Subcutaneous abdominal adipose tissue (tissue), 5 donors: ENCODE measurements around the gene PRSS33.

Experiments used
- H3K27ac ChIP-seq: one replicate; pipeline ENCODE4 v1.7.0; 2013; ENCODE audit warnings: low read depth, mild to moderate bottlenecking, inconsistent platforms, low read length, moderate library complexity
- H3K27me3 ChIP-seq, 5 donors: one replicate each; pipeline ENCODE4 v1.7.0; 2013; ENCODE audit warnings: low read length in 5 of 5, inconsistent platforms in 1 of 5; ENCODE audit not compliant: control insufficient read depth in 5 of 5, insufficient read depth in 4 of 5
- H3K36me3 ChIP-seq, 5 donors: one replicate each; pipeline ENCODE4 v1.7.0; 2013; ENCODE audit warnings: low read length in 5 of 5; ENCODE audit not compliant: control insufficient read depth in 5 of 5, insufficient read depth in 5 of 5
- H3K4me1 ChIP-seq, 5 donors: one replicate each; pipeline ENCODE4 v1.7.0; 2013; ENCODE audit warnings: low read length in 5 of 5, mild to moderate bottlenecking in 3 of 5, moderate library complexity in 1 of 5; ENCODE audit not compliant: control insufficient read depth in 5 of 5, insufficient read depth in 5 of 5
- H3K4me3 ChIP-seq, 5 donors: one replicate each; pipeline ENCODE4 v1.7.0; 2013; ENCODE audit warnings: low read length in 5 of 5, low read depth in 1 of 5
- H3K9ac ChIP-seq, 5 donors: one replicate each; pipeline ENCODE4 v1.7.0; 2013; ENCODE audit warnings: low read length in 5 of 5, mild to moderate bottlenecking in 4 of 5, moderate library complexity in 3 of 5
- H3K9me3 ChIP-seq, 5 donors: one replicate each; pipeline ENCODE4 v1.7.0; 2013; ENCODE audit warnings: low read length in 5 of 5; ENCODE audit not compliant: control insufficient read depth in 5 of 5
- donor health status: healthy.
- donor health status: healthy.
- donor health status: healthy.
- donor health status: healthy.
- donor health status: healthy.

The PRSS33 gene

GRCh38 chr16:2828521-2828840 lies 41.1 kb upstream of the PRSS33 start:
- Histone ChIP-seq H3K27ac (no peak overlapping the region), H3K36me3 (no peaks in the 10 kb centered on the region), H3K4me1 (peaks cover 0 to 8% (median 0%) of the 10 kb centered on the region in 5 donors), H3K9me3 (no peaks in the 10 kb centered on the region), H3K9ac (no peak overlapping the region), H3K27me3 (peaks cover 13 to 35% (median 32%) of the 10 kb centered on the region in 5 donors), H3K4me3 (no peak overlapping the region)

DNA sequence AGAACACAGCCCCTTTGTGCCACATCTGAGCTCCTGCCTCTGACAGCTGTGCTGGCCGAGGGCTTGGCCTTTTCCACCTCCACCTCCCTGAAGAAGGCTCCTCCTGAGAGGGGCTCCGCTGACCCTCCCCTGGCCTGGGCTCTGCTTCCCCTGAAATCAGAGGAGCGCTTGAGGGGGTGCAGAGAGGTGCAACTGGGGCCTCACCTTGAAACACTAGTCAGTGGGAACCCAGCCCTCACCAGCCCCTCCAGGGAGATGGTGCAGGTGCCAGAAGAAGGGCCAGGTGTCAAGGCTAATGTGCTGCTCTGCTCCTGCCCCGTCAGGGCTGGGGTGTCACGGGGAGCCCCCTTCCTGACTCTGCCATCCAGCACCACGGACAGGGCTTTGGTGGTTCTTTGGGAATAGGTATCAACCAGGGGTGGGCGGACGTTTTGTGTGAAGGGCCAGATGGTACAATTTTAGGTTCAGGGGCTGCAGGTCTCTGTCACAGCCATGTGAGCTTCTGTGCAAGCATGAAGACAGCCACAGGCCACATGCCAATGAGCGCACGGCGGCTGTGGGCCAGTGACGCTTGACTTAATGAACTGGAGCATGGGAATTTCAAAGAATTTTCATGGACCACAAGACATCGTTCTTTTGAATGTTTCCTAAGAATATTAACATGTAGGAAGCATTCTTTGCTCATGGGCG lies 40.6 kb upstream of the PRSS33 start:
- no peak overlapping the region for H3K27ac ChIP-seq
- no peaks in the 10 kb centered on the region for H3K9me3 ChIP-seq
- peaks cover 13 to 35% (median 32%) of the 10 kb centered on the region in 5 donors for H3K27me3 ChIP-seq
- H3K36me3 ChIP-seq, result no peaks in the 10 kb centered on the region
- no peak overlapping the region for H3K4me3 ChIP-seq
- H3K9ac ChIP-seq, result no peak overlapping the region
- H3K4me1 ChIP-seq, result peaks cover 0 to 8% (median 0%) of the 10 kb centered on the region in 5 donors

DNA sequence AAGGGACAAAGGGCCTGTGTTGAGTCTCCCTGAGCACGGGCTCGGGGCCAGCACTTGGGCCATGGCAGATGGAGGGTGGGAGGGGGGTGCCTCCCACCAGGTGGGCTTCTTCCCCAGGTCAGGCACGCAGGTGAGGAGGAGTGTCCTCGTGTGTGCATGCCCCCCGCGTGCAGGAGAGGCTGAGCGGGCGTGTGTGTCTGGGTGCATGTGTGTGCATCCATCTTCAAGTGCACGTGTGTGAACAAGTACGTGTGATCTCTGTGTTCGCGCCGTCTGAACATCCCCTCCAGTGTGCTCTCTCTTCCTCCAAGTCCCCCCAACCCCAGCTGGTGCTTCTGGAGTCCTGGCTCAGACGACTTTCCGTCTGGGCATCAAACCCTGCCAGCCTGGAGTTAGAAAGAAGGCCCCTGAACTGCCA lies 40.0 kb upstream of the PRSS33 start:
- H3K4me1 ChIP-seq, result peaks cover 0 to 8% (median 0%) of the 10 kb centered on the region in 5 donors
- no peak overlapping the region for H3K27ac ChIP-seq
- H3K9me3 ChIP-seq, result no peaks in the 10 kb centered on the region
- no peak overlapping the region for H3K9ac ChIP-seq
- H3K4me3 ChIP-seq, result no peak overlapping the region
- no peaks in the 10 kb centered on the region for H3K36me3 ChIP-seq
- peaks cover 12 to 33% (median 29%) of the 10 kb centered on the region in 5 donors for H3K27me3 ChIP-seq

DNA sequence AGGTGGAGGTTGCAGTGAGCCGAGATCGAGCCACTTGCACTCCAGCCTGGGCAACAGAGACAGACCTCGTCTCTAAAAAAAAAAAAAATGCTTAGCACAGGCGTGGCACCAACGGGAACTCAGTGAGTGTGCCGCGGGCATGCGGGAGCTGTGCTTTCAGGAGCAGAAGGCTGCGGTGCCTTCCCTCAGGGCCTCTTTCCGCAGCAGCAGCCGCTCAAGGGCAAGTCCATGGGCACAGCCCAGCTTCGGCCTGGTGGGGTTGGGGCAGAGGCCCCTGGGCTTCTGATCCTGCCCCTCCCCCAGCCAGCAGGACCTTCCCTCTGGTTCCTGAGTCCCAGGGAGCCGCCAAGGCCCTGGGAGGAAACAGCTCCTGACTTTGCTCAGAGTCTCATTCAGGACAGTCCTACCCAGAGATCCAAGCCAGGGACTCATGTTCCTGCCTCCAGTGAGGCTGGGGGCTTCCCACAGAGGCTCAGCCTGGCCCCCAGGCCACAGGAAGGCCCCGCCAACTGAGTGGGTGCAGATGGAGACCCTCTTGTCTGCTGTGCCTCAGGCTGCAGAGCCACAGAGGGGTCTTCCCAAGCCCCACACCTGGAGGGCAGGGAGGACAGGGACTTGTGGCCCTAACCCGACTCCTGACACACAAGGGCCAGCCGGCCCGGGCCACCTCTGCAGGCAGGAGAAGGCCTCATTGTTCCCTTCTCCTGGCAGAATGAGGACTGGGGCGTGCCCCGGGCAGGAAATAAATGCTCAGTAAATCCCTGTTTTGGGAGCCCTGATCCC lies 39.4 kb upstream of the PRSS33 start:
- Histone ChIP-seq H3K27me3 (peaks cover 7 to 28% (median 24%) of the 10 kb centered on the region in 5 donors), H3K4me3 (no peak overlapping the region), H3K27ac (no peak overlapping the region), H3K36me3 (no peaks in the 10 kb centered on the region), H3K9me3 (no peaks in the 10 kb centered on the region), H3K9ac (no peak overlapping the region), H3K4me1 (peaks cover 0 to 8% (median 0%) of the 10 kb centered on the region in 5 donors)

- peaks cover 0 to 8% (median 0%) of the 10 kb centered on the region in 5 donors for H3K4me1 ChIP-seq
- no peaks in the 10 kb centered on the region for H3K9me3 ChIP-seq
- no peaks in the 10 kb centered on the region for H3K36me3 ChIP-seq
- H3K27ac ChIP-seq, result no peak overlapping the region
- H3K27me3 ChIP-seq, result peaks cover 7 to 27% (median 23%) of the 10 kb centered on the region in 5 donors
- H3K9ac ChIP-seq, result no peak overlapping the region
- H3K4me3 ChIP-seq, result no peak overlapping the region
These were observed 38.5 kb upstream of the PRSS33 start for GRCh38 chr16:2825906-2826305.

- Histone ChIP-seq H3K9ac (no peak overlapping the region), H3K27ac (no peak overlapping the region), H3K4me3 (no peak overlapping the region), H3K9me3 (no peaks in the 10 kb centered on the region), H3K27me3 (peaks cover 10 to 32% (median 24%) of the 10 kb centered on the region in 5 donors), H3K4me1 (peaks cover 0 to 8% (median 0%) of the 10 kb centered on the region in 5 donors), H3K36me3 (no peaks in the 10 kb centered on the region)
These were observed 37.8 kb upstream of the PRSS33 start for GRCh38 chr16:2825049-2825742.

- Histone ChIP-seq H3K9ac (no peak overlapping the region), H3K4me3 (no peak overlapping the region), H3K27ac (no peak overlapping the region), H3K4me1 (peaks cover 0 to 2% (median 0%) of the 10 kb centered on the region in 5 donors), H3K27me3 (peaks cover 8 to 34% (median 24%) of the 10 kb centered on the region in 5 donors), H3K36me3 (no peaks in the 10 kb centered on the region), H3K9me3 (no peaks in the 10 kb centered on the region)
These were observed 37.3 kb upstream of the PRSS33 start for GRCh38 chr16:2824626-2825025.

- H3K9me3 ChIP-seq, result no peaks in the 10 kb centered on the region
- H3K36me3 ChIP-seq, result no peaks in the 10 kb centered on the region
- H3K4me3 ChIP-seq, result no peak overlapping the region
- no peak overlapping the region for H3K27ac ChIP-seq
- no peaks in the 10 kb centered on the region for H3K4me1 ChIP-seq
- H3K27me3 ChIP-seq, result peaks cover 11 to 40% (median 30%) of the 10 kb centered on the region in 5 donors
- H3K9ac ChIP-seq, result no peak overlapping the region
These were observed 35.1 kb upstream of the PRSS33 start for GRCh38 chr16:2822496-2822895.

- H3K9me3 ChIP-seq, result no peaks in the 10 kb centered on the region
- no peak overlapping the region for H3K9ac ChIP-seq
- no peak overlapping the region for H3K4me3 ChIP-seq
- H3K36me3 ChIP-seq, result no peaks in the 10 kb centered on the region
- H3K4me1 ChIP-seq, result no peaks in the 10 kb centered on the region
- H3K27me3 ChIP-seq, result peaks cover 11 to 39% (median 30%) of the 10 kb centered on the region in 5 donors
- H3K27ac ChIP-seq, result no peak overlapping the region
These were observed 34.8 kb upstream of the PRSS33 start for GRCh38 chr16:2822158-2822495.
